Neural crest cell (in vitro differentiated cells): Measurements from ENCODE around the gene ADAMTS18. TPM values are rescaled to one million over a fixed set of nuclear protein-coding genes. Genes with fewer than 3 reads are reported as not detected.

Experiments
- DNase-seq: peaks from one replicate; pipeline ENCODE4 v3.0.0; 2021; ENCODE audit warnings: low read depth, mixed read lengths, low spot score
- H3K27ac Mint-ChIP-seq: one replicate; pipeline ENCODE4 v1.8.0; 2021; ENCODE audit warnings: mild to moderate bottlenecking, mixed read lengths; ENCODE audit not compliant: unreplicated experiment
- H3K27me3 Mint-ChIP-seq: 2 replicates; pipeline ENCODE4 v1.8.0; 2021; ENCODE audit warnings: low read depth, mild to moderate bottlenecking, mixed read lengths
- H3K36me3 Mint-ChIP-seq: 2 replicates; pipeline ENCODE4 v1.8.0; 2021; ENCODE audit warnings: low read depth, mild to moderate bottlenecking, mixed read lengths
- H3K4me1 Mint-ChIP-seq: 2 replicates; pipeline ENCODE4 v1.8.0; 2021; ENCODE audit warnings: mixed read lengths
- H3K4me3 Mint-ChIP-seq: one replicate; pipeline ENCODE4 v1.8.0; 2021; ENCODE audit warnings: mild to moderate bottlenecking, mixed read lengths
- H3K9me3 Mint-ChIP-seq: 2 replicates; pipeline ENCODE4 v1.8.0; 2021; ENCODE audit warnings: mixed read lengths
- total RNA-seq: library from RNA; stranded (reverse); gene quantifications from 2 replicates; pipeline ENCODE4 v1.2.1, GENCODE V29; 2021
- TF ChIP-seq, protein P1 (sequence below): fragments of 200-600 bp; sonication (generic); conservative IDR thresholded peaks from 2 replicates; pipeline ENCODE4 v1.5.0; 2021; ENCODE audit warnings: antibody characterized with exemption, mild to moderate bottlenecking

ADAMTS18 gene
- total RNA-seq, 1 donor from 2014 or later = 0.12 TPM

DNA sequence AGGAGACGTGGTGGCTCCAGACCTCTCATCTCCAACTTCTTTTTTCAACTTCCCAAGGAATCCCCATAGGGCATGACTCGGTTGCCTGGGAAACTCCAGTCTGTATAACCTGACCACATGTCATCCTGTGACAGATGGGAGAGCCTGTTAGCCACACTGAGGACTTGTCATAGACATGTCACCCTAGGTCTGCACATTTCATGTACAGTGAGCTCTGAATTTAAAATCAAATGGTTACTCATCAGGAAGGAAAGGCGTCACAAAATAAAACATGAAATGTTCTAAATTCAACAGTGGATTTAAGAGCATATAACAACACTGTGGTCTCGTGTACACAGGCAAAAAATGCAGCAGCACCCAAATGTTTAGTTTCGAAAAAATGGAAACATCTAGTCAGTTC, 22.2 kb upstream of the ADAMTS18 start:
- Mint-ChIP-seq H3K4me1 (peaks cover 12% of the 10 kb centered on the region), H3K4me3 (no peak overlapping the region), H3K9me3 (peaks cover 2% of the 10 kb centered on the region), H3K27me3 (peaks cover 9% of the 10 kb centered on the region), H3K27ac (no peak overlapping the region), H3K36me3 (no peaks in the 10 kb centered on the region)
- no peak for DNase-seq
- TF ChIP-seq, protein P1, sequence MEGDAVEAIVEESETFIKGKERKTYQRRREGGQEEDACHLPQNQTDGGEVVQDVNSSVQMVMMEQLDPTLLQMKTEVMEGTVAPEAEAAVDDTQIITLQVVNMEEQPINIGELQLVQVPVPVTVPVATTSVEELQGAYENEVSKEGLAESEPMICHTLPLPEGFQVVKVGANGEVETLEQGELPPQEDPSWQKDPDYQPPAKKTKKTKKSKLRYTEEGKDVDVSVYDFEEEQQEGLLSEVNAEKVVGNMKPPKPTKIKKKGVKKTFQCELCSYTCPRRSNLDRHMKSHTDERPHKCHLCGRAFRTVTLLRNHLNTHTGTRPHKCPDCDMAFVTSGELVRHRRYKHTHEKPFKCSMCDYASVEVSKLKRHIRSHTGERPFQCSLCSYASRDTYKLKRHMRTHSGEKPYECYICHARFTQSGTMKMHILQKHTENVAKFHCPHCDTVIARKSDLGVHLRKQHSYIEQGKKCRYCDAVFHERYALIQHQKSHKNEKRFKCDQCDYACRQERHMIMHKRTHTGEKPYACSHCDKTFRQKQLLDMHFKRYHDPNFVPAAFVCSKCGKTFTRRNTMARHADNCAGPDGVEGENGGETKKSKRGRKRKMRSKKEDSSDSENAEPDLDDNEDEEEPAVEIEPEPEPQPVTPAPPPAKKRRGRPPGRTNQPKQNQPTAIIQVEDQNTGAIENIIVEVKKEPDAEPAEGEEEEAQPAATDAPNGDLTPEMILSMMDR = no peak

- peaks cover 2% of the 10 kb centered on the region for H3K9me3 Mint-ChIP-seq
- no peak overlapping the region for H3K27ac Mint-ChIP-seq
- H3K4me3 Mint-ChIP-seq = no peak overlapping the region
- TF ChIP-seq, protein P1 = no peak
- peaks cover 10% of the 10 kb centered on the region for H3K4me1 Mint-ChIP-seq
- peaks cover 12% of the 10 kb centered on the region for H3K27me3 Mint-ChIP-seq
- no peaks in the 10 kb centered on the region for H3K36me3 Mint-ChIP-seq
- DNase-seq = no peak
These were observed 17.4 kb upstream of the ADAMTS18 start for GRCh38 chr16:77452243-77452642.

- H3K4me3 Mint-ChIP-seq = no peak overlapping the region
- peaks cover 2% of the 10 kb centered on the region for H3K9me3 Mint-ChIP-seq
- DNase-seq = no peak
These were observed 16.1 kb upstream of the ADAMTS18 start for GRCh38 chr16:77450790-77451487.

GRCh38 chr16:77449208-77449607, 14.4 kb upstream of the ADAMTS18 start:
- H3K27me3 Mint-ChIP-seq = peaks cover 29% of the 10 kb centered on the region
- no peaks in the 10 kb centered on the region for H3K36me3 Mint-ChIP-seq
- H3K4me1 Mint-ChIP-seq = no peaks in the 10 kb centered on the region
- TF ChIP-seq, protein P1 = no peak
- no peak overlapping the region for H3K4me3 Mint-ChIP-seq
- H3K27ac Mint-ChIP-seq = no peak overlapping the region
- DNase-seq = no peak
- H3K9me3 Mint-ChIP-seq = peaks cover 2% of the 10 kb centered on the region

More at GRCh38 chr16:77450790-77451487, 16.1 kb upstream of the ADAMTS18 start:
- no peaks in the 10 kb centered on the region for H3K4me1 Mint-ChIP-seq
- TF ChIP-seq, protein P1 = no peak
- H3K27me3 Mint-ChIP-seq = peaks cover 23% of the 10 kb centered on the region
- no peaks in the 10 kb centered on the region for H3K36me3 Mint-ChIP-seq
- H3K27ac Mint-ChIP-seq = no peak overlapping the region

DNA sequence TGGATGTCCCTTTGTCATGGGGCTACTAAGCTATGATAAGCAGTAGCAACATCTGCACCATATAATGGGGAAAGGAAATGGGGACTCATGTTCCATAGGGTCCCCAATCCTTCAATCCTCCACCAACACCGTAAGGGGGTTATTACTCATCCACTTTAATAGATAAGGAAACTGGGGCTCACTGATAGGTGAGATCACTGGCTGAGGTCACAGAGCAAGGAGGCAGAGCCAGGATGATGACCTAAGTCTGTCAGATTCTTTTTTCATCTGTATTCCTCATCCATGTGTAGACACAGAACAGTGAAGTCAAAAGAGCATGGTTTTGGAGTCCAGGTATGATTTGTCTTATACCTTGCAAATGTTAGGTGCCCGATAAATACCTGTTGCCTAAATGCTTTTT, 10.5 kb upstream of the ADAMTS18 start:
- no peaks in the 10 kb centered on the region for H3K4me1 Mint-ChIP-seq
- H3K9me3 Mint-ChIP-seq = no peaks in the 10 kb centered on the region
- H3K4me3 Mint-ChIP-seq = no peak overlapping the region
- TF ChIP-seq, protein P1 = no peak
- H3K36me3 Mint-ChIP-seq = no peaks in the 10 kb centered on the region
- no peak overlapping the region for H3K27ac Mint-ChIP-seq
- peaks cover 57% of the 10 kb centered on the region for H3K27me3 Mint-ChIP-seq
- no peak for DNase-seq
